DND-41 (cell line): ENCODE measurements around the gene RASD2.

Source experiments
- EZH2 ChIP-seq: IDR thresholded peaks from 3 replicates; pipeline ENCODE4 v1.6.1; 2012; ENCODE audit warnings: borderline replicate concordance, low read depth, mild to moderate bottlenecking, moderate library complexity, low read length, inconsistent platforms; ENCODE audit not compliant: severe bottlenecking
- TF ChIP-seq, protein P1 (sequence below): IDR thresholded peaks from 2 replicates; pipeline ENCODE4 v1.5.1; 2012; ENCODE audit warnings: borderline replicate concordance, low read length, moderate library complexity, mild to moderate bottlenecking; ENCODE audit not compliant: poor library complexity, severe bottlenecking; ENCODE audit errors: extremely low read depth

DNA sequence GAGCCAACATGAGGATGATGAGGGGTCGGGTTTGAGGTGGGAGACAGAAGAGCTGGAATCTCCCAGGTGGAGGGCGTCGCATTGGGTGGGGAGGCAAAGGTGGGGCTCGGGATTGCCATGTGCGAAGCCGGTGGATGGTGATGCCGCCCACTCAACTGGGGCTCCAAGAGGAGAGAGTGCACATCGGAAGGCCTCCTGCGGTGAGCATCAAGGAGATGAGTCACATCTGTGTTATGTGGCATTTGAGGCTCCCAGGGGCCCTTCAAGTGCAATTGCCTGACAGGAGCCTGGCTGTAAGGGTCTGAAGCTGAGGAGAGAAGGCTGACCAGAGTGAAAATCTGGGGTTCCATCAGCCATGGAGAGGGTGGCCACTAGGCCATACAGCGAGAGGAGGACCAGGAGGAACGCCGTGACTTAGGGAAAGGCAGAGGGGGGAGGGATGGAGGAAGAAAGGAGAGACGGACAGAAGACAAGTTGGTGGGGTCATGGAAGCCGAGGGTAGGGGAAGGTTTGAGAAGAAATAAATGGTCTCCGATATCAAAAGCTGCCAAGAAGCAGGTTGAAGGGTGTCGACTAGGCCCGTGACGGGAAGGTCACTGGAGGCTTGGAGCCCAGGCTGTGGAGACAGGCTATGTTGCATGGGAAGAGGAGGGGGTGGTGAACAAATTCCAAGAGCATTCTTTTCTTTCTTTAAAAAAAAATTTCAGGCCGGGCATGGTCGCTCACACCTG, 21.3 kb downstream of the RASD2 start:
- TF ChIP-seq, protein P1, sequence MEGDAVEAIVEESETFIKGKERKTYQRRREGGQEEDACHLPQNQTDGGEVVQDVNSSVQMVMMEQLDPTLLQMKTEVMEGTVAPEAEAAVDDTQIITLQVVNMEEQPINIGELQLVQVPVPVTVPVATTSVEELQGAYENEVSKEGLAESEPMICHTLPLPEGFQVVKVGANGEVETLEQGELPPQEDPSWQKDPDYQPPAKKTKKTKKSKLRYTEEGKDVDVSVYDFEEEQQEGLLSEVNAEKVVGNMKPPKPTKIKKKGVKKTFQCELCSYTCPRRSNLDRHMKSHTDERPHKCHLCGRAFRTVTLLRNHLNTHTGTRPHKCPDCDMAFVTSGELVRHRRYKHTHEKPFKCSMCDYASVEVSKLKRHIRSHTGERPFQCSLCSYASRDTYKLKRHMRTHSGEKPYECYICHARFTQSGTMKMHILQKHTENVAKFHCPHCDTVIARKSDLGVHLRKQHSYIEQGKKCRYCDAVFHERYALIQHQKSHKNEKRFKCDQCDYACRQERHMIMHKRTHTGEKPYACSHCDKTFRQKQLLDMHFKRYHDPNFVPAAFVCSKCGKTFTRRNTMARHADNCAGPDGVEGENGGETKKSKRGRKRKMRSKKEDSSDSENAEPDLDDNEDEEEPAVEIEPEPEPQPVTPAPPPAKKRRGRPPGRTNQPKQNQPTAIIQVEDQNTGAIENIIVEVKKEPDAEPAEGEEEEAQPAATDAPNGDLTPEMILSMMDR: no peak
- TF ChIP-seq EZH2: no peak
